Panc1 (cell line): ENCODE data around the gene ART1. TPM values are rescaled to one million over a fixed set of nuclear protein-coding genes. Genes with fewer than 3 reads are reported as not detected.

Source experiments
- ATAC-seq: fragments of 200-7000 bp; cut with Tn5 transposase; 2 replicates; pipeline ENCODE4 v1.9.1; 2020; ENCODE audit warnings: mild to moderate bottlenecking, moderate library complexity
- BruUV-seq: library from RNA; stranded (reverse); fragments of 400-500 nt; replicated peaks from 2 replicates; lab custom pipeline; 2021; lab: Mats Ljungman, UMichigan
- CTCF ChIA-PET: fragments of 300-600 bp; sonication (Branson Sonifier 250); formaldehyde crosslinking; loops from one replicate; lab custom pipeline; 2022; ENCODE audit warnings: antibody characterized with exemption; lab: Charles Lee
- POLR2A ChIA-PET: fragments of 300-600 bp; sonication (Branson Sonifier 250); formaldehyde crosslinking; loops from one replicate; lab custom pipeline; 2022; ENCODE audit warnings: antibody characterized with exemption; lab: Charles Lee
- DNase-seq: peaks from one replicate; pipeline ENCODE4 v3.0.0-alpha.2; 2010; ENCODE audit warnings: low read depth, low spot score
- H3K27ac ChIP-seq: 2 replicates; pipeline ENCODE4 v1.5.1; 2011; ENCODE audit warnings: mild to moderate bottlenecking, low read length, inconsistent platforms
- H3K27me3 ChIP-seq: fragments of 200-500 bp; sonication (Bioruptor generic); 2 replicates; pipeline ENCODE4 v1.6.0; 2014; ENCODE audit warnings: low read length, inconsistent platforms; ENCODE audit not compliant: control insufficient read depth, insufficient read depth
- H3K36me3 ChIP-seq: fragments of 200-500 bp; sonication (Bioruptor generic); 2 replicates; pipeline ENCODE4 v1.5.1; 2014; ENCODE audit warnings: inconsistent platforms, mild to moderate bottlenecking, low read length, moderate library complexity; ENCODE audit not compliant: control insufficient read depth, insufficient read depth
- H3K4me1 ChIP-seq: 2 replicates; pipeline ENCODE4 v1.5.1; 2011; ENCODE audit warnings: inconsistent platforms, mild to moderate bottlenecking, low read length, moderate library complexity; ENCODE audit not compliant: control insufficient read depth, insufficient read depth
- H3K4me3 ChIP-seq, 2 experiments: 2 replicates each; pipeline ENCODE4 v1.5.1; 2011 to 2012; ENCODE audit warnings: low read depth in 2 of 2, low read length in 2 of 2, mild to moderate bottlenecking in 2 of 2, inconsistent platforms in 1 of 2, moderate library complexity in 1 of 2
- H3K9me3 ChIP-seq: fragments of 200-500 bp; sonication (Bioruptor generic); 2 replicates; pipeline ENCODE4 v1.5.1; 2014; ENCODE audit warnings: low read depth, mild to moderate bottlenecking, inconsistent platforms, low read length, moderate library complexity; ENCODE audit not compliant: control insufficient read depth, insufficient read depth
- POLR2AphosphoS5 ChIP-seq: IDR thresholded peaks from 2 replicates; pipeline ENCODE4 v1.6.1; 2012; ENCODE audit warnings: mild to moderate bottlenecking, low read depth, low read length, moderate library complexity
- SIN3A ChIP-seq: IDR thresholded peaks from 2 replicates; pipeline ENCODE4 v1.6.1; 2012; ENCODE audit warnings: low read depth, mild to moderate bottlenecking, low read length, moderate library complexity, borderline replicate concordance; ENCODE audit not compliant: insufficient read depth
- TCF7L2 ChIP-seq: IDR thresholded peaks from 2 replicates; pipeline ENCODE4 v1.6.1; 2011; ENCODE audit warnings: mild to moderate bottlenecking, low read depth, low read length, inconsistent platforms
- in situ Hi-C: cut with HindIII; loops from 2 replicates; pipeline ENCODE4 v1.10.0; 2016; ENCODE audit warnings: low sequenced_read_pairs, low pct_unique_long_range_greater_than_20kb
- intact Hi-C: fragments of 100-400 bp; cut with micrococcal nuclease; formaldehyde crosslinking; loops from one replicate; pipeline ENCODE4 v1.10.0; 2022; ENCODE audit not compliant: unreplicated experiment
- total RNA-seq: library from RNA; stranded (reverse); gene quantifications from one replicate; pipeline ENCODE4 v1.2.1, GENCODE V29; 2021; ENCODE audit not compliant: unreplicated experiment
- TF ChIP-seq, protein P1 (sequence below), 2 experiments: IDR thresholded peaks; 2 replicates each; pipeline ENCODE4 v1.6.1; 2011 to 2012; ENCODE audit warnings: low read depth in 2 of 2, control low read depth in 1 of 2, low read length in 1 of 2, mild to moderate bottlenecking in 1 of 2, moderate library complexity in 1 of 2; ENCODE audit not compliant: insufficient read depth in 1 of 2
- TF ChIP-seq, protein P2 (sequence below): fragments of 450-650 bp; IDR thresholded peaks from 2 replicates; pipeline ENCODE4 v1.5.1; 2017; ENCODE audit warnings: mild to moderate bottlenecking

Gene ART1
- total RNA-seq, 1 experiment from 2014 or later: not detected

DNA sequence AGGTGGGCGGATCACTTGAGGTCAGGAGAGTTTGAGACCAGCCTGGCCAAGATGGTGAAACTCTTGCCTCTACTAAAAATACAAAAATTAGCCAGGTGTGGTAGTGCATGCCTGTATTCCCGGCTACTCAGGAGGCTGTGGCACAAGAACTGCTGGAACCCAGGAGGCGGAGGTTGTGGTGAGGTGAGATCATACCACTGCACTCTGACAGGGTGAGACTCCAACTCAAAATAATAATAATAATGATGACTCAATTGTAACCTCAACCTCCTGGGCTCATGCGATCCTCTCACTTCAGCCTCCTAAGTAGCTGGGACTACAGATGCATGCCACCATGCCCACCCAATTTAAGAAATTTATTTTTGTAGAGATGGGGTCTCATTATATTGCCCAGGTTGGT lies 41.8 kb downstream of the ART1 start:
- CTCF ChIA-PET: no interaction called here
- Histone ChIP-seq H3K9me3 (no peaks in the 10 kb centered on the region), H3K4me1 (no peaks in the 10 kb centered on the region), H3K36me3 (peaks cover 57% of the 10 kb centered on the region), H3K4me3 (no peak overlapping the region), H3K27ac (no peak overlapping the region), H3K27me3 (no peaks in the 10 kb centered on the region)
- POLR2A ChIA-PET: no interaction called here
- TF ChIP-seq, protein P1, sequence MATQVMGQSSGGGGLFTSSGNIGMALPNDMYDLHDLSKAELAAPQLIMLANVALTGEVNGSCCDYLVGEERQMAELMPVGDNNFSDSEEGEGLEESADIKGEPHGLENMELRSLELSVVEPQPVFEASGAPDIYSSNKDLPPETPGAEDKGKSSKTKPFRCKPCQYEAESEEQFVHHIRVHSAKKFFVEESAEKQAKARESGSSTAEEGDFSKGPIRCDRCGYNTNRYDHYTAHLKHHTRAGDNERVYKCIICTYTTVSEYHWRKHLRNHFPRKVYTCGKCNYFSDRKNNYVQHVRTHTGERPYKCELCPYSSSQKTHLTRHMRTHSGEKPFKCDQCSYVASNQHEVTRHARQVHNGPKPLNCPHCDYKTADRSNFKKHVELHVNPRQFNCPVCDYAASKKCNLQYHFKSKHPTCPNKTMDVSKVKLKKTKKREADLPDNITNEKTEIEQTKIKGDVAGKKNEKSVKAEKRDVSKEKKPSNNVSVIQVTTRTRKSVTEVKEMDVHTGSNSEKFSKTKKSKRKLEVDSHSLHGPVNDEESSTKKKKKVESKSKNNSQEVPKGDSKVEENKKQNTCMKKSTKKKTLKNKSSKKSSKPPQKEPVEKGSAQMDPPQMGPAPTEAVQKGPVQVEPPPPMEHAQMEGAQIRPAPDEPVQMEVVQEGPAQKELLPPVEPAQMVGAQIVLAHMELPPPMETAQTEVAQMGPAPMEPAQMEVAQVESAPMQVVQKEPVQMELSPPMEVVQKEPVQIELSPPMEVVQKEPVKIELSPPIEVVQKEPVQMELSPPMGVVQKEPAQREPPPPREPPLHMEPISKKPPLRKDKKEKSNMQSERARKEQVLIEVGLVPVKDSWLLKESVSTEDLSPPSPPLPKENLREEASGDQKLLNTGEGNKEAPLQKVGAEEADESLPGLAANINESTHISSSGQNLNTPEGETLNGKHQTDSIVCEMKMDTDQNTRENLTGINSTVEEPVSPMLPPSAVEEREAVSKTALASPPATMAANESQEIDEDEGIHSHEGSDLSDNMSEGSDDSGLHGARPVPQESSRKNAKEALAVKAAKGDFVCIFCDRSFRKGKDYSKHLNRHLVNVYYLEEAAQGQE (IDR thresholded peaks at IDR 0.05; ENCODE audit: insufficient read depth in 1 of 2, low read depth in 2 of 2, low read length in 1 of 2): no peak
- no peak for TF ChIP-seq SIN3A
- no peak for TF ChIP-seq POLR2AphosphoS5
- in situ Hi-C loops: loop anchor here (10.0 kb wide), 1 partner anchor 418 kb away; no protein-coding TSS in a partner anchor
- no peak for ATAC-seq
- no TSS peak for BruUV-seq
- intact Hi-C loops: no loop called here
- no peak for DNase-seq

DNA sequence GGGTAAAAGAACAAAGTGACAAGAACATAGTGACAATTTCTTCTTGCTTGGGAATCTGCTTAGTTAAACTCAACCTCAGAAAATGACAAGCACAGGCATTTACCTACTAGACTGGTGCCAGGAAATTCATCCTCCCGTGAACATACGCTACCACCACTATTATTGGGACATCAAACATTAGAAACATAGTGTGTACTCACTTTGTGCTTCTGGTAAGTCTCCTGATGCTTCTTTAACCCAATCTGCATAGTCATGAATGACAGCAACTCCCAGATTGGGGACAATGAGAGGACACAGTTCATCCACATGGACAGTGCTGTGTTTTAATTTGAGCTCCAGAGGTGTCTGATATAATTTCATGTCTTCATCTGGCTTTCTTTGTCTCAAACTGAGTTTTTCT lies 55.5 kb downstream of the ART1 start:
- Histone ChIP-seq H3K27me3 (no peaks in the 10 kb centered on the region), H3K4me1 (no peaks in the 10 kb centered on the region), H3K27ac (no peak overlapping the region), H3K36me3 (peaks cover 77% of the 10 kb centered on the region), H3K4me3 (no peak overlapping the region), H3K9me3 (no peaks in the 10 kb centered on the region)
- DNase-seq (no peak), ATAC-seq (no peak)
- in situ Hi-C loops (no loop called here), intact Hi-C loops (no loop called here)
- no peak for TF ChIP-seq SIN3A
- no peak for TF ChIP-seq POLR2AphosphoS5
- TF ChIP-seq, protein P2, sequence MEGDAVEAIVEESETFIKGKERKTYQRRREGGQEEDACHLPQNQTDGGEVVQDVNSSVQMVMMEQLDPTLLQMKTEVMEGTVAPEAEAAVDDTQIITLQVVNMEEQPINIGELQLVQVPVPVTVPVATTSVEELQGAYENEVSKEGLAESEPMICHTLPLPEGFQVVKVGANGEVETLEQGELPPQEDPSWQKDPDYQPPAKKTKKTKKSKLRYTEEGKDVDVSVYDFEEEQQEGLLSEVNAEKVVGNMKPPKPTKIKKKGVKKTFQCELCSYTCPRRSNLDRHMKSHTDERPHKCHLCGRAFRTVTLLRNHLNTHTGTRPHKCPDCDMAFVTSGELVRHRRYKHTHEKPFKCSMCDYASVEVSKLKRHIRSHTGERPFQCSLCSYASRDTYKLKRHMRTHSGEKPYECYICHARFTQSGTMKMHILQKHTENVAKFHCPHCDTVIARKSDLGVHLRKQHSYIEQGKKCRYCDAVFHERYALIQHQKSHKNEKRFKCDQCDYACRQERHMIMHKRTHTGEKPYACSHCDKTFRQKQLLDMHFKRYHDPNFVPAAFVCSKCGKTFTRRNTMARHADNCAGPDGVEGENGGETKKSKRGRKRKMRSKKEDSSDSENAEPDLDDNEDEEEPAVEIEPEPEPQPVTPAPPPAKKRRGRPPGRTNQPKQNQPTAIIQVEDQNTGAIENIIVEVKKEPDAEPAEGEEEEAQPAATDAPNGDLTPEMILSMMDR: no peak
- TF ChIP-seq TCF7L2: no peak
- TF ChIP-seq, protein P1 (IDR thresholded peaks at IDR 0.05; ENCODE audit: insufficient read depth in 1 of 2, low read depth in 2 of 2, low read length in 1 of 2): no peak
- BruUV-seq: no TSS peak
- CTCF ChIA-PET: interaction anchor here (0.7 kb wide), 1 partner anchor 374 kb away, joined by 4 read pairs; no protein-coding TSS in a partner anchor
- POLR2A ChIA-PET: no interaction called here
